Mammary epithelial cell (primary cell): ENCODE data around the gene FAM228B.

Experiments used
- EZH2 ChIP-seq: IDR thresholded peaks from 2 replicates; pipeline ENCODE4 v1.6.1; 2012; ENCODE audit warnings: low read length, inconsistent platforms, borderline replicate concordance
- TF ChIP-seq, protein P1 (sequence below), 2 donors: IDR thresholded peaks in 1 of 2; conservative IDR thresholded peaks in 1 of 2; 2 replicates each; pipeline ENCODE4 v1.5.1; 2011 to 2012; ENCODE audit warnings: inconsistent platforms in 2 of 2, low read length in 2 of 2, mild to moderate bottlenecking in 2 of 2, control low read depth in 1 of 2, low read depth in 1 of 2; ENCODE audit not compliant: insufficient read depth in 1 of 2; ENCODE audit errors: extremely low read depth in 1 of 2

DNA sequence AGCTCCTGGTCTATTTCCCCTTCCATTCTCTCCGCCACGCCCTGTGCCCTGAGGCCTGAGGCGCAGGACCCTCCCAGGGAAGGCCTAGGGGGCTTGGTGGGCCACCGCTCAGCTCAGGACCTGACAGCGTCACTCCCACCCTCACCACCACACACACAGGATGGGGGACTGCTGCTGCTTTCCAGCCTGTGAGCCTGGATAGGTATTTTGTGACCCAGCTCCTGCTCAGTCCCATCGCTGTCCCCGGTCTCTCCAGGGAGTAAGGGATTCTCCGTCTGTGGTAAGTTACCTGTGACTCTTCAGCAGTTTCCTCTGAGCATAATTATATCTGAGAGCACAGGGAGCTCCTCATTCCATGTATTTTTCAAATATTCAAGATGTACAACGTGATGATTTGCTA lies 67.9 kb downstream of the FAM228B start:
- TF ChIP-seq, protein P1, sequence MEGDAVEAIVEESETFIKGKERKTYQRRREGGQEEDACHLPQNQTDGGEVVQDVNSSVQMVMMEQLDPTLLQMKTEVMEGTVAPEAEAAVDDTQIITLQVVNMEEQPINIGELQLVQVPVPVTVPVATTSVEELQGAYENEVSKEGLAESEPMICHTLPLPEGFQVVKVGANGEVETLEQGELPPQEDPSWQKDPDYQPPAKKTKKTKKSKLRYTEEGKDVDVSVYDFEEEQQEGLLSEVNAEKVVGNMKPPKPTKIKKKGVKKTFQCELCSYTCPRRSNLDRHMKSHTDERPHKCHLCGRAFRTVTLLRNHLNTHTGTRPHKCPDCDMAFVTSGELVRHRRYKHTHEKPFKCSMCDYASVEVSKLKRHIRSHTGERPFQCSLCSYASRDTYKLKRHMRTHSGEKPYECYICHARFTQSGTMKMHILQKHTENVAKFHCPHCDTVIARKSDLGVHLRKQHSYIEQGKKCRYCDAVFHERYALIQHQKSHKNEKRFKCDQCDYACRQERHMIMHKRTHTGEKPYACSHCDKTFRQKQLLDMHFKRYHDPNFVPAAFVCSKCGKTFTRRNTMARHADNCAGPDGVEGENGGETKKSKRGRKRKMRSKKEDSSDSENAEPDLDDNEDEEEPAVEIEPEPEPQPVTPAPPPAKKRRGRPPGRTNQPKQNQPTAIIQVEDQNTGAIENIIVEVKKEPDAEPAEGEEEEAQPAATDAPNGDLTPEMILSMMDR (conservative IDR thresholded peaks at IDR 0.05 in 1 of 2, IDR thresholded peaks at IDR 0.05 in 1 of 2; ENCODE audit: extremely low read depth in 1 of 2, insufficient read depth in 1 of 2, low read depth in 1 of 2, low read length in 2 of 2) = no peak
- no peak for TF ChIP-seq EZH2
